A549 (cell line): ENCODE measurements around the gene MAPK1. TPM values are rescaled to one million over a fixed set of nuclear protein-coding genes. Genes with fewer than 3 reads are reported as not detected.
"Not testable (repeated sequence)": the region's sequence is repeated elsewhere in the genome, so short reads cannot be mapped to it uniquely, and the experiment has no call there.

Experiments
- ATAC-seq, 2 experiments: fragments of 200-7000 bp in 1 of 2; fragments of >200 bp in 1 of 2; cut with Nextera tagmentation in 1 of 2; cut with Tn5 transposase in 1 of 2; 3 replicates each; pipeline versions ENCODE4 v1.8.0 to v1.9.1; 2018 to 2020; ENCODE audit warnings: mild to moderate bottlenecking in 1 of 2, moderate library complexity in 1 of 2
- CTCF ChIA-PET: fragments of 300-600 bp; sonication (Branson Sonifier 250); formaldehyde crosslinking; extraction: SDS; loops from one replicate; lab custom pipeline; 2021; ENCODE audit warnings: antibody characterized with exemption, inconsistent platforms; lab: Yijun Ruan, JAX
- POLR2A ChIA-PET: fragments of 350-600 bp; formaldehyde crosslinking; extraction: SDS; loops from one replicate; lab custom pipeline; 2021; ENCODE audit warnings: antibody characterized with exemption, inconsistent platforms; lab: Yijun Ruan, JAX
- DNase-seq, 2 experiments: peaks; one replicate each; pipeline versions ENCODE4 v3.0.0 to v3.0.0-alpha.2; 2011 to 2016; ENCODE audit warnings: low read depth in 1 of 2, low spot score in 1 of 2
- FAIRE-seq: peaks from 2 replicates; lab custom pipeline; 2011; peaks lifted over from hg19 to GRCh38; lab: Jason Lieb, UNC
- H3K27ac ChIP-seq, 2 experiments: fragments of >200 bp; sonication (Bioruptor Twin); formaldehyde crosslinking; 3 replicates each; pipeline ENCODE4 v1.5.1; 2016 to 2017
- H3K4me1 ChIP-seq: fragments of >200 bp; sonication (Bioruptor Twin); formaldehyde crosslinking; 3 replicates; pipeline ENCODE4 v1.6.1; 2016
- H3K4me2 ChIP-seq: fragments of >200 bp; sonication (Bioruptor Twin); formaldehyde crosslinking; 3 replicates; pipeline ENCODE4 v1.6.1; 2016
- H3K4me3 ChIP-seq: fragments of >200 bp; sonication (Bioruptor Twin); formaldehyde crosslinking; 3 replicates; pipeline ENCODE4 v1.5.1; 2016
- H3K9me3 ChIP-seq: fragments of >200 bp; sonication (Bioruptor Twin); formaldehyde crosslinking; 3 replicates; pipeline ENCODE4 v1.6.1; 2016
- ATOH8 ChIP-seq: fragments of 250-450 bp; sonication (Bioruptor Pico); IDR thresholded peaks from 2 replicates; pipeline ENCODE4 v1.5.0; 2020; ENCODE audit warnings: low read depth, mild to moderate bottlenecking, moderate library complexity
- CBX2 ChIP-seq: fragments of 200-600 bp; sonication (generic); IDR thresholded peaks from 2 replicates; pipeline ENCODE4 v1.6.1; 2016; ENCODE audit warnings: low read depth, mild to moderate bottlenecking, borderline replicate concordance
- CHD2 ChIP-seq: fragments of 150-350 bp; IDR thresholded peaks from 2 replicates; pipeline ENCODE4 v1.6.1; 2014; ENCODE audit warnings: low read length; ENCODE audit not compliant: partially characterized antibody
- CHD4 ChIP-seq: fragments of 200-600 bp; sonication (generic); IDR thresholded peaks from 2 replicates; pipeline ENCODE4 v1.6.1; 2016; ENCODE audit warnings: antibody characterized with exemption, mild to moderate bottlenecking, borderline replicate concordance
- EHMT2 ChIP-seq: fragments of 200-600 bp; sonication (generic); IDR thresholded peaks from 2 replicates; pipeline ENCODE4 v1.6.1; 2016; ENCODE audit warnings: antibody characterized with exemption, low read depth, mild to moderate bottlenecking, moderate library complexity
- FOSB ChIP-seq: fragments of 250-450 bp; sonication (Bioruptor Pico); IDR thresholded peaks from 2 replicates; pipeline ENCODE4 v1.5.0; 2020; ENCODE audit warnings: mild to moderate bottlenecking, moderate library complexity
- HES2 ChIP-seq: fragments of >200 bp; sonication (Bioruptor Twin); formaldehyde crosslinking; IDR thresholded peaks from 2 replicates; pipeline ENCODE4 v1.6.1; 2016
- KDM1A ChIP-seq: fragments of 200-600 bp; sonication (generic); IDR thresholded peaks from 2 replicates; pipeline ENCODE4 v1.6.1; 2016; ENCODE audit warnings: low read depth, mild to moderate bottlenecking
- MAX ChIP-seq: IDR thresholded peaks from 2 replicates; pipeline ENCODE4 v1.6.1; 2012
- NPAS2 ChIP-seq: fragments of 250-450 bp; sonication (Bioruptor Pico); IDR thresholded peaks from 2 replicates; pipeline ENCODE4 v1.8.0; 2022; ENCODE audit warnings: mild to moderate bottlenecking, moderate library complexity, borderline replicate concordance
- NR3C1 ChIP-seq: fragments of >200 bp; sonication (Bioruptor Twin); formaldehyde crosslinking; IDR thresholded peaks from 3 replicates; pipeline ENCODE4 v1.6.1; 2017
- PBX3 ChIP-seq: IDR thresholded peaks from 2 replicates; pipeline ENCODE4 v1.6.1; 2012
- PHF8 ChIP-seq: fragments of 200-600 bp; sonication (generic); IDR thresholded peaks from 2 replicates; pipeline ENCODE4 v1.6.1; 2016; ENCODE audit warnings: low read depth, mild to moderate bottlenecking, antibody characterized with exemption, moderate library complexity, borderline replicate concordance
- POLR2A ChIP-seq: IDR thresholded peaks from 2 replicates; pipeline ENCODE4 v1.6.1; 2012; ENCODE audit warnings: mild to moderate bottlenecking, low read length
- RAD21 ChIP-seq, 2 experiments: fragments of >200 bp in 1 of 2; sonication (Bioruptor Twin) in 1 of 2; formaldehyde crosslinking in 1 of 2; IDR thresholded peaks in 1 of 2; conservative IDR thresholded peaks in 1 of 2; 2 replicates in 1 of 2; 3 replicates in 1 of 2; pipeline ENCODE4 v1.6.1; 2012 to 2018; ENCODE audit warnings: inconsistent platforms in 1 of 2
- RARB ChIP-seq: fragments of 250-450 bp; sonication (Bioruptor Pico); IDR thresholded peaks from 2 replicates; pipeline ENCODE4 v1.8.0; 2021; ENCODE audit warnings: mild to moderate bottlenecking, moderate library complexity
- TFCP2L1 ChIP-seq: fragments of 250-450 bp; sonication (Bioruptor Pico); IDR thresholded peaks from 2 replicates; pipeline ENCODE4 v1.5.0; 2021; ENCODE audit warnings: mild to moderate bottlenecking
- TP53 ChIP-seq: fragments of 250-450 bp; sonication (Bioruptor Pico); IDR thresholded peaks from 2 replicates; pipeline ENCODE4 v1.5.0; 2021; ENCODE audit warnings: mild to moderate bottlenecking, moderate library complexity
- WGBS: methylation state at CpG from one replicate; pipeline ENCODE4 v1.1.6; 2017; ENCODE audit errors: missing lambda C conversion rate; 5-methylcytosine and 5-hydroxymethylcytosine counted together
- polyA plus RNA-seq, 4 experiments: library from polyadenylated mRNA; depleted of rRNA in 3 of 4; stranded (reverse); fragments of >200 nt; fragmentation: RNase III in 1 of 4; extraction: RNeasy Plus Mini Kit Qiagen cat#74134 plus additional on column Dnase treatment in 1 of 4; gene quantifications; 2 replicates in 3 of 4; 3 replicates in 1 of 4; pipeline ENCODE4 v1.2.3, GENCODE V29; 2011 to 2017
- TF ChIP-seq, protein P1 (sequence below): fragments of 250-450 bp; sonication (Bioruptor Pico); IDR thresholded peaks from 2 replicates; pipeline ENCODE4 v1.5.0; 2021; ENCODE audit warnings: mild to moderate bottlenecking, moderate library complexity, borderline replicate concordance
- TF ChIP-seq, protein P2 (sequence below): IDR thresholded peaks from 2 replicates; pipeline ENCODE4 v1.6.1; 2012; ENCODE audit warnings: low read depth, borderline replicate concordance

The MAPK1 gene
- polyA plus RNA-seq, 2 of the 4 experiments (the other 2 are of a cell fraction): 28.8 to 85.5 TPM

DNA sequence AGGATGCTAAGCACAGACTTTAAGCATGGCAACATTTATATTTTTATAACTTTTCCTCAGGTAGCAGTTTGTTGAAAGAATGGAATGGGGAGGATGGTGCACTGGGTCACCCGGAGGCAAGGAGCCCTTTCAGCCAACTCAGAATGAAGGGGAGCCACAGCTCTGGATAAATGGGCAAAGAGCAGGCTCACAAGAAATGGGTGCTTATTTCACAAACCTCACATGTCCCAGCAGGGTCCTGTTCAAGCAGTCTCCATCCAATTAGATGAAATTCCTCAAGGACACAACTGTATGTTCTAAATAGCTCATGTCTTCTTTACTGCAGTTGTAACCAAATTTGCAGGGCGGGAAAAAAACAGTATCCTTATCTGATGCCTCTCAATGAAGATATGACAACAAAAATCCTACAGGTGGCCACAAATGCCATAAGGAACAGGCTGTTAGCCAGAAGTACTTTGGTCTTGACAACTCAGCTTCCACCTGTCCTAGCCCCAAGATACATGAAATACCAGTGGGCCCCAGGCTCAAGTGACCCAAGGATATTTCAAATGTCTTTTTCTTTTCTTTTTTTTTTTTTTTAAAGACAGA lies 48.2 kb downstream of the MAPK1 start:
- no peak for ATAC-seq
- TF ChIP-seq HES2 (no peak), PHF8 (no peak), PBX3 (no peak), FOSB (CRISPR knock-in tag) (no peak), POLR2A (no peak), ATOH8 (CRISPR knock-in tag) (no peak), CHD2 (no peak)
- 83% methylated on average over 2 of the region's 2 CpGs for WGBS
- POLR2A ChIA-PET: no interaction called here
- no peak for FAIRE-seq
- H3K9me3 ChIP-seq: no peaks in the 10 kb centered on the region
- CTCF ChIA-PET: no interaction called here
- DNase-seq: no peak
- H3K4me2 ChIP-seq: no peak overlapping the region
- H3K4me3 ChIP-seq: no peak overlapping the region
- 0 out of 3 replicates have a peak, but pooled peaks cover 11% of the 10 kb centered on the region for H3K4me1 ChIP-seq
- H3K27ac ChIP-seq: no peak overlapping the region

DNA sequence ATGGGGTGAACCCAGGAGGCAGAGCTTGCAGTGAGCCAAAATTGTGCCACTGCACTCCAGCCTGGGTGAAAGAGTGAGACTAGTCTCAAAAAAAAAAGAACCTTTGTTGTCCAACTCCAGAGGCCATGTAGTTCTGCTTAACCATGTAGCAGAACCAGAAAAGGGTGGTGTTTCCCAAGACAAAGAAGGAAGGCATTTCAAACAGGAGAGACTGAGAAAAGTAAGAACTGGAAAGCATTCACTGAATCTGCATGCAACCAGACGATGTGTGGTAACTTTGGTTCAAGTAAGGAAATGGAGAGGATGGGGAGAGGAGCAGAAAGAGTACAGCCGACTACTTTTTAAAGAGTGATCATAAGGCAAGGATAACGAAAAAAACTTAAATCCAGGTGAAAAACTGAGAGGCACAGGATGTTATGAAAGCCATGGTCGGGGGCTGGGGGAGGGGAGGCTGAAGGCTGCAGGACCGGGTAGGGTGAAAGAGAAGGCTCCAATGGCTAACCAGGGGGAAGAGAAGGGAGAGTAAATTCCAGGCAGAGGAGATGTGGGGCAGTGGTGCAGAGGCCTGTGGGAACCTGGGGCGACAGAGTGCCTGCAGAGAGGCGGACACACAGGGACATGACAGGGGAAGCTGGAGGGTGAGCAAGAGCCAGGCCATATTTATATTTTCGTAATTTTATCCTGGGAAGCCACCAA lies 48.8 kb downstream of the MAPK1 start:
- no peak overlapping the region for H3K4me2 ChIP-seq
- no peak overlapping the region for H3K4me3 ChIP-seq
- ATAC-seq: no peak
- no peak overlapping the region for H3K27ac ChIP-seq
- WGBS: 90% methylated on average over 8 of the region's 8 CpGs
- H3K4me1 ChIP-seq: 0 out of 3 replicates have a peak, but pooled peaks cover 11% of the 10 kb centered on the region
- POLR2A ChIA-PET: no interaction called here
- DNase-seq: no peak
- no peak for TF ChIP-seq MAX
- TF ChIP-seq TP53 (CRISPR knock-in tag): no peak
- no peak for TF ChIP-seq NR3C1
- TF ChIP-seq RAD21 (conservative IDR thresholded peaks at IDR 0.05 in 1 of 2, IDR thresholded peaks at IDR 0.05 in 1 of 2): no peak
- no peak for TF ChIP-seq EHMT2
- TF ChIP-seq, protein P1, sequence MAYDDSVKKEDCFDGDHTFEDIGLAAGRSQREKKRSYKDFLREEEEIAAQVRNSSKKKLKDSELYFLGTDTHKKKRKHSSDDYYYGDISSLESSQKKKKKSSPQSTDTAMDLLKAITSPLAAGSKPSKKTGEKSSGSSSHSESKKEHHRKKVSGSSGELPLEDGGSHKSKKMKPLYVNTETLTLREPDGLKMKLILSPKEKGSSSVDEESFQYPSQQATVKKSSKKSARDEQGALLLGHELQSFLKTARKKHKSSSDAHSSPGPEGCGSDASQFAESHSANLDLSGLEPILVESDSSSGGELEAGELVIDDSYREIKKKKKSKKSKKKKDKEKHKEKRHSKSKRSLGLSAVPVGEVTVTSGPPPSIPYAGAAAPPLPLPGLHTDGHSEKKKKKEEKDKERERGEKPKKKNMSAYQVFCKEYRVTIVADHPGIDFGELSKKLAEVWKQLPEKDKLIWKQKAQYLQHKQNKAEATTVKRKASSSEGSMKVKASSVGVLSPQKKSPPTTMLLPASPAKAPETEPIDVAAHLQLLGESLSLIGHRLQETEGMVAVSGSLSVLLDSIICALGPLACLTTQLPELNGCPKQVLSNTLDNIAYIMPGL (CRISPR knock-in tag): no peak
- no peak for TF ChIP-seq HES2
- TF ChIP-seq NPAS2 (CRISPR knock-in tag): no peak
- TF ChIP-seq TFCP2L1 (CRISPR knock-in tag): no peak
- TF ChIP-seq FOSB (CRISPR knock-in tag): no peak
- no peak for TF ChIP-seq CHD4
- TF ChIP-seq, protein P2, sequence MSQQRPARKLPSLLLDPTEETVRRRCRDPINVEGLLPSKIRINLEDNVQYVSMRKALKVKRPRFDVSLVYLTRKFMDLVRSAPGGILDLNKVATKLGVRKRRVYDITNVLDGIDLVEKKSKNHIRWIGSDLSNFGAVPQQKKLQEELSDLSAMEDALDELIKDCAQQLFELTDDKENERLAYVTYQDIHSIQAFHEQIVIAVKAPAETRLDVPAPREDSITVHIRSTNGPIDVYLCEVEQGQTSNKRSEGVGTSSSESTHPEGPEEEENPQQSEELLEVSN: no peak
- no peak for TF ChIP-seq RARB (CRISPR knock-in tag)
- no peak for TF ChIP-seq KDM1A
- no peak for TF ChIP-seq CBX2
- TF ChIP-seq, all 56 proteins: peak for 0
- CTCF ChIA-PET: no interaction called here
- no peaks in the 10 kb centered on the region for H3K9me3 ChIP-seq
- no peak for FAIRE-seq

GRCh38 chr22:21817497-21817853 lies 50.0 kb downstream of the MAPK1 start:
- ATAC-seq, DNase-seq, H3K4me2 ChIP-seq, H3K9me3 ChIP-seq, H3K27ac ChIP-seq, H3K4me3 ChIP-seq, POLR2A ChIA-PET, FAIRE-seq: not testable (repeated sequence)
- 0 out of 3 replicates have a peak, but pooled peaks cover 11% of the 10 kb centered on the region for H3K4me1 ChIP-seq
- CTCF ChIA-PET: interaction anchor here (0.7 to 1.2 kb wide), 3 partner anchors 42 to 120 kb away, joined by 3 to 4 read pairs (median 3); no protein-coding TSS in a partner anchor
- WGBS: 97% methylated on average over 3 of the region's 3 CpGs
